SJCRH30 (cell line): ENCODE measurements around the gene KRT8. TPM values are rescaled to one million over a fixed set of nuclear protein-coding genes. Genes with fewer than 3 reads are reported as not detected.

Experiments used
- DNase-seq, 2 experiments: peaks; one replicate each; pipeline ENCODE4 v3.0.0-alpha.2; 2015 to 2020
- H3K27ac ChIP-seq: fragments of 250-450 bp; sonication (Bioruptor Pico); 2 replicates; pipeline ENCODE4 v1.5.1; 2020; ENCODE audit warnings: mild to moderate bottlenecking, moderate library complexity
- H3K27me3 ChIP-seq: fragments of 250-450 bp; sonication (Bioruptor Pico); 2 replicates; pipeline ENCODE4 v1.5.1; 2020; ENCODE audit warnings: mild to moderate bottlenecking, moderate library complexity
- H3K36me3 ChIP-seq: fragments of 250-450 bp; sonication (Bioruptor Pico); 2 replicates; pipeline ENCODE4 v1.5.1; 2020; ENCODE audit warnings: mild to moderate bottlenecking, moderate library complexity
- H3K4me1 ChIP-seq: fragments of 250-450 bp; sonication (Bioruptor Pico); 2 replicates; pipeline ENCODE4 v1.5.1; 2020; ENCODE audit warnings: mild to moderate bottlenecking, moderate library complexity
- H3K4me3 ChIP-seq: fragments of 250-450 bp; sonication (Bioruptor Pico); 2 replicates; pipeline ENCODE4 v1.5.1; 2020; ENCODE audit warnings: mild to moderate bottlenecking, moderate library complexity
- H3K9me3 ChIP-seq: fragments of 250-450 bp; sonication (Bioruptor Pico); replicated peaks from 2 replicates; pipeline ENCODE4 v1.5.1; 2020; ENCODE audit warnings: mild to moderate bottlenecking, moderate library complexity
- total RNA-seq: library from RNA; depleted of rRNA; stranded (reverse); fragments of >200 nt; shearing (Covaris generic); gene quantifications from 2 replicates; pipeline ENCODE4 v1.2.3, GENCODE V29; 2014

KRT8 gene
- total RNA-seq, 1 experiment from 2014 or later, result 1.7 TPM

- Histone ChIP-seq H3K36me3 (no peaks in the 10 kb centered on the region), H3K27ac (no peak overlapping the region), H3K4me1 (peaks cover 26% of the 10 kb centered on the region), H3K4me3 (no peak overlapping the region), H3K9me3 (no peaks in the 10 kb centered on the region), H3K27me3 (no peaks in the 10 kb centered on the region)
- no peak for DNase-seq
Measured at GRCh38 chr12:52877242-52877641, 27.6 kb downstream of the KRT8 start.

DNA sequence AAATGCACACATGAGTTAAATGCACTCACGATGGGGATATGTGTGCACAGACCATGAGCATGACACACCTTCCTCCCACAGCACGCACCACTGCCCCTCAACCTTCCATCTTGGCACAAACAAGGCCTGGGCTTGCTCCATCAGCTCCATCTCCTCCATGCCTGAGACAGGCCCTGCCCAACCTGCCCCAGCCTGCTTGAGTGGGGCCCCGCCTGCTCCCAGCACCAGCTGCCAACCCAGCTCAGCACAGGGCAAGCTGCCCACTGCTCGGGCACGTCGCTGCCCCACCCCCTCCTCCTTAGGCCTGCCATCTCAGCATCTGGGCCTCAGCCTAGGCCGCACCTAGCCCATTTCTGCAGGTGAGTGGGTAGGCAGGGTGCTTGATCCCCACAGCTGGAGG, 28.5 kb downstream of the KRT8 start:
- Histone ChIP-seq H3K9me3 (no peaks in the 10 kb centered on the region), H3K27me3 (no peaks in the 10 kb centered on the region), H3K36me3 (no peaks in the 10 kb centered on the region), H3K4me1 (peaks cover 31% of the 10 kb centered on the region), H3K27ac (no peak overlapping the region), H3K4me3 (no peak overlapping the region)
- DNase-seq, result no peak

GRCh38 chr12:52874573-52875435, 30.1 kb downstream of the KRT8 start:
- Histone ChIP-seq H3K27ac (peak overlapping the region; percentile 32; the same call in 1 of the 2 replicates), H3K9me3 (no peaks in the 10 kb centered on the region), H3K4me3 (peak overlapping the region; percentile 55)

DNA sequence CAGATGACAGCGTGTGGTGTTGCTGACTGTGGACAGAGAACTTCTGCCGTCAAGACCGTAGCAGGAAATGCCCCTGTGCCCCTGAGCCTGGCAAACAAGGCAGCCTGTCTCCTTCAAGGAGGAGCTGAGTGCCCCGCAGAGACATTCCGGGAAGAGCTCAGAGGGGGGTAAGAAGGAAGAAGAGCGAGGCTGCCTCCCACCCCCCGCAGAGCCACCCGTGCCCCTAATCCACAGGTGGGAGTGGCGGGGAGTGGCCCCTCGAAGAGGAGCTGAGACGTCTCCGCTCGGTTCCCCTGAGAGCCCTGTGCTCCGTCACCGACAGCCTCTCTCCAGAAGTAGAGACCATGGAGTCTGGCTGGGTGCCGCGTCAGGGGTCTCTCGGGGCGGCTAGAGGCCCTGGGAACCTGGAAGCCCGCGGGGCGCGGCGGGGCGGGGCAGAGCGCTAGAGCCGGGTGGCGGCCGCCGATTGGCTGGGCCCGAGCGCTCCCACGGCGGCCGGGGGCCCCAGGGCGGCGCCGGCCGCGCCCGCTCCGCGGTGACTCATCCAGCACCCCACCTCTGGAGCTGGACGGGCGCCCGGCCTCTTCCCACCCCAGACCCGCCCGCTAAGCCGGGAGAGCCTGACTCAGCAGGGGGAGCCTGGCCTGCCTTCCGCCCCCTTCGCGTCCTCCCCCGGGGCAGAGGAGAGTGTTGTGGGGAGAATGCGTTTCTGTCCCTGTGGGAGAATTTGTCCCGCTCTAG, 30.9 kb downstream of the KRT8 start:
- DNase-seq, result peak; percentile 86 to 92
- Histone ChIP-seq H3K27me3 (no peaks in the 10 kb centered on the region), H3K27ac (peak overlapping the region; percentile 61), H3K4me1 (peaks cover 37% of the 10 kb centered on the region), H3K9me3 (no peaks in the 10 kb centered on the region), H3K36me3 (no peaks in the 10 kb centered on the region), H3K4me3 (peak overlapping the region; percentile 55)

More at GRCh38 chr12:52874573-52875435, 30.1 kb downstream of the KRT8 start:
- no peak for DNase-seq
- no peaks in the 10 kb centered on the region for H3K36me3 ChIP-seq
- H3K4me1 ChIP-seq, result peaks cover 38% of the 10 kb centered on the region
- no peaks in the 10 kb centered on the region for H3K27me3 ChIP-seq

DNA sequence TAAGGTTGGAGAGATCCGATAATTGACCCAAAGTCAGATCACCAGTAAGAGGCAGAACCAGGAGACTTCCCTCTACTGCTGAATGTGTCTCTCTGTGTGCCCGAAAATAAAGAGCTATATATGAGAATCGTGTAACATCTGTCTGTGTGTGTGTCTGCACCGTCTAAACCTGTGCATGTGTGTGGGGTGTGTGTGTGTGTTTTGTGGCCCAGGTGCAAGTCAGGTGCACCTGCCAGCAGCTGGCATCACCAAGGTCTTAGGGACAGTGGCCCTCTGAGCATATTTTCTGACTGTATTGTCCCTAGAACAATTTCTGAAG, 31.4 kb downstream of the KRT8 start:
- Histone ChIP-seq H3K27ac (no peak overlapping the region; the same call in 1 of the 2 replicates), H3K4me1 (peaks cover 32% of the 10 kb centered on the region), H3K9me3 (no peaks in the 10 kb centered on the region), H3K36me3 (no peaks in the 10 kb centered on the region), H3K27me3 (no peaks in the 10 kb centered on the region), H3K4me3 (no peak overlapping the region; the same call in 1 of the 2 replicates)
- DNase-seq, result no peak

- DNase-seq, result no peak
- Histone ChIP-seq H3K27me3 (no peaks in the 10 kb centered on the region), H3K4me1 (peaks cover 29% of the 10 kb centered on the region), H3K4me3 (no peak overlapping the region), H3K36me3 (no peaks in the 10 kb centered on the region), H3K9me3 (no peaks in the 10 kb centered on the region), H3K27ac (no peak overlapping the region)
Measured at GRCh38 chr12:52872644-52873389, 32.1 kb downstream of the KRT8 start.

DNA sequence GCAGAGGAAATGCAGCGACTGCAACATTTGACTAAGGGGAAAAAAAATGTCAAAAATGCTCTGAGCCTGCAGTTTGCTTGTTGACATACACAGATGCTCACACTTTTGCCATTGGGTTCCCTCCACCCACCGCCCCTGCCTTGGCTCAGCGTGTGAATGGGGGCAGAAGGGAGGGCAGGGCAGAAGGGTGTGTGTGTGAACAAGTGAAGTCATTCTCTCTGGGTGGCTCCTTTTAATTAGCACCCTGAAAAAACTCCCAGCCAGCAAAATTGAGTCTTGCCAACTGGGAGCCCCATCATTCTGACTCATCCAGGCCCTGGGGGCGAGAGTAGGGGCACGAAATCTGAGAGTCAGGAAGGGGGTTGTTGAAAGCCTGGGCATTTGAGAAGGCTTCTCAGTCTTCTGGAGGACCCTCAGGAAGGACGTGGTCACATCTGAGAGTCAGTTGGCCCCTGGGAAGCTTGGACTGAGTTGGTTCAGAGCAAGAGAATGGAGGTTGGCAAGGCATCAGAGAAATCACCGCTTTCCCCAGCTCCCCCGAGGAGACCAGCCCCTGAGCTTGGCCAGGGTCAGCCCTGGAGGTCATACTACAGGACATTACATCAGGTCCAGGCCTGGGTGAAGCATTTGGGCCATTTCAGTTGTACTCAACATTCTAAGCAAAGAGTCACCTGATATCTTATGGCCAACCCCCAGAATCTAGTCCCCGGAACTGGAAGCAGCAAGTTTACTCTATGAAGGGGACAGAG, 33.4 kb downstream of the KRT8 start:
- no peaks in the 10 kb centered on the region for H3K9me3 ChIP-seq
- no peak overlapping the region for H3K27ac ChIP-seq
- no peaks in the 10 kb centered on the region for H3K27me3 ChIP-seq
- no peak overlapping the region for H3K4me3 ChIP-seq
- DNase-seq, result no peak
- peaks cover 26% of the 10 kb centered on the region for H3K4me1 ChIP-seq
- no peaks in the 10 kb centered on the region for H3K36me3 ChIP-seq

GRCh38 chr12:52870361-52871290, 34.2 kb downstream of the KRT8 start:
- Histone ChIP-seq H3K9me3 (no peaks in the 10 kb centered on the region), H3K27ac (no peak overlapping the region), H3K4me3 (no peak overlapping the region), H3K4me1 (peaks cover 26% of the 10 kb centered on the region), H3K27me3 (no peaks in the 10 kb centered on the region), H3K36me3 (no peaks in the 10 kb centered on the region)
- peak; percentile 50 to 69 for DNase-seq

- Histone ChIP-seq H3K4me3 (no peak overlapping the region), H3K27ac (no peak overlapping the region), H3K4me1 (peaks cover 12% of the 10 kb centered on the region; the same call in 1 of the 2 replicates), H3K9me3 (no peaks in the 10 kb centered on the region), H3K36me3 (no peaks in the 10 kb centered on the region), H3K27me3 (no peaks in the 10 kb centered on the region)
- DNase-seq, result no peak
Measured at GRCh38 chr12:52867642-52868041, 37.2 kb downstream of the KRT8 start.

DNA sequence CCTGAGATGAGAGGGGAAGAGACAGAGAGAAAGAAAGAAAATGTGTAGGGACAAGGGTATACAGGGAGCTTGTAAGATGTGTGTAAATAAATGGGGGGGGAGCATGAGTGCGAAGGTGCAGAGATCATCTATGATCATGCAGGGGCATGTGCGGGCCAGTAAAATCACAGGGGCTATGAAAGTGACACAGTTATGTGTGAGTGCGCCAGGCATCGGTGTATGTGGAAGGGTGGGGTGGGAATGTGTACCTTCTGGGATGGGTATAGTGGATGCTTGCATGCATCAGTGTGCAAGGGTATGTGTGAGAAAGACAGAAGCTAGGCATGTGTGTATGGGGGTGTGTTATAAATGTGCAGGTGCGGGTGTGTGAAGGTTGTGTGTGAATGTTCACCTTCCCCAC, 37.7 kb downstream of the KRT8 start:
- Histone ChIP-seq H3K4me1 (peaks cover 12% of the 10 kb centered on the region; the same call in 1 of the 2 replicates), H3K27me3 (no peaks in the 10 kb centered on the region), H3K4me3 (no peak overlapping the region), H3K9me3 (no peaks in the 10 kb centered on the region), H3K27ac (no peak overlapping the region), H3K36me3 (no peaks in the 10 kb centered on the region)
- no peak for DNase-seq

- Histone ChIP-seq H3K27me3 (no peaks in the 10 kb centered on the region), H3K36me3 (no peaks in the 10 kb centered on the region), H3K4me3 (no peak overlapping the region), H3K9me3 (no peaks in the 10 kb centered on the region), H3K27ac (no peak overlapping the region), H3K4me1 (no peaks in the 10 kb centered on the region; the same call in 1 of the 2 replicates)
- peak; percentile 65 to 80 for DNase-seq
Measured at GRCh38 chr12:52865090-52865944, 39.6 kb downstream of the KRT8 start.

DNA sequence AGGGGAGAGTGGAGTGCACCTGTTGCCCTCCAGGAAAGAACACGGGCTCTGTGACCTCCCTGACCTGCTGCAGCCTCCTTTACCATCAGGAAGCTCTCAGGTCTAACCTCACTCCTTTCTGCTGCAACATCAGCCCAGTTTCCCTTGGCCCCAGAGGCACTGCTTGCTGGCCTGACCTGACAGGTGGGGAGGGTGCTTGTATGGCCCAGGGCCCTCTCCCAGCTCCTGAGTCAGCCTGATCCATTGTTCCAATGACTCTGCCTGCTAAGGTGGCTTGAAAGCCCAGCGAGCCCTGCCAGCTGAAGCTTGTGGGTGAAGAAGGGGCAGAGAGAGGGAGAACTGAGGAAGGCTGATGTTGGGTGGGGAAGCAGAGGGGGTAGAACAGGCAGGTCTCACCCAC, 42.9 kb downstream of the KRT8 start:
- H3K4me1 ChIP-seq, result no peaks in the 10 kb centered on the region
- H3K36me3 ChIP-seq, result no peaks in the 10 kb centered on the region
- no peaks in the 10 kb centered on the region for H3K9me3 ChIP-seq
- no peak overlapping the region for H3K4me3 ChIP-seq
- no peak overlapping the region for H3K27ac ChIP-seq
- no peak for DNase-seq
- H3K27me3 ChIP-seq, result no peaks in the 10 kb centered on the region

DNA sequence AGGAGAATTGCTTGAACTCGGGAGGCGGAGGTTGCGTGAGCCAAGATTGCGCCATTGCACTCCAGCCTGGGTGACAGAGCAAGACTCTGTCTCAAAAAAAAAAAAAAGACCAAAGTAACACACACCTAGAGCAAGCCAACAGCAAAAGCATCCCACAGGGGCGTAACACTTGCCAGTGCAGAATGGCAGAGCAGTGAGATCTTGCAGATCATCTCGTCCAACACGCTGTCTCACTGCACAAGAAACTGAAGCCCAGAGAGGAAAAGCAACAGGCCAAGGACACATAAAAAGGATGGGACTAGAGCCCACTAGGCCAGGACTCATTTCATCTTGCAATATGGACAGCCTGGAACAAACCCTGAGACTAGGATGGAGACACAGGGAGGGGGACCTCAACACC, 43.4 kb downstream of the KRT8 start:
- H3K4me1 ChIP-seq, result no peaks in the 10 kb centered on the region
- H3K9me3 ChIP-seq, result no peaks in the 10 kb centered on the region
- H3K27me3 ChIP-seq, result no peaks in the 10 kb centered on the region

More for the DNA sequence above, 43.4 kb downstream of the KRT8 start:
- Histone ChIP-seq H3K36me3 (no peaks in the 10 kb centered on the region), H3K27ac (no peak overlapping the region), H3K4me3 (no peak overlapping the region)
- no peak for DNase-seq
